GM23338 (cell line): ENCODE data around the gene ADAP1. TPM values are rescaled to one million over a fixed set of nuclear protein-coding genes. Genes with fewer than 3 reads are reported as not detected.

ENCODE experiments used
- ATAC-seq: fragments of 200-7000 bp; cut with Tn5 transposase; 3 replicates; pipeline ENCODE4 v1.9.1; 2020
- DNase-seq: peaks from one replicate; pipeline ENCODE4 v3.0.0-alpha.2; 2015; ENCODE audit warnings: low spot score
- H2AFZ ChIP-seq: fragments of 200-600 bp; sonication (generic); 2 replicates; pipeline ENCODE4 v1.8.0; 2016; ENCODE audit warnings: antibody characterized with exemption, mild to moderate bottlenecking, moderate library complexity
- H3F3A ChIP-seq: fragments of 200-600 bp; sonication (generic); replicated peaks from 2 replicates; pipeline ENCODE4 v1.8.0; 2017; ENCODE audit warnings: antibody characterized with exemption, mixed run types, low read depth
- H3K27ac ChIP-seq: fragments of 200-600 bp; sonication (generic); 2 replicates; pipeline ENCODE4 v1.6.1; 2016; ENCODE audit warnings: low read depth
- H3K27me3 ChIP-seq: fragments of 200-600 bp; sonication (generic); 2 replicates; pipeline ENCODE4 v1.8.0; 2016; ENCODE audit warnings: mild to moderate bottlenecking, mixed run types, moderate library complexity; ENCODE audit not compliant: insufficient read depth
- H3K36me3 ChIP-seq: fragments of 200-600 bp; sonication (generic); 2 replicates; pipeline ENCODE4 v1.8.0; 2016; ENCODE audit warnings: mild to moderate bottlenecking; ENCODE audit not compliant: insufficient read depth
- H3K4me1 ChIP-seq: fragments of 200-600 bp; sonication (generic); 2 replicates; pipeline ENCODE4 v1.8.0; 2016; ENCODE audit warnings: mild to moderate bottlenecking, moderate library complexity; ENCODE audit not compliant: insufficient read depth
- H3K4me2 ChIP-seq: fragments of 200-600 bp; sonication (generic); 2 replicates; pipeline ENCODE4 v1.7.1; 2017; ENCODE audit warnings: mixed run types
- H3K4me3 ChIP-seq: fragments of 200-600 bp; sonication (generic); 2 replicates; pipeline ENCODE4 v1.6.1; 2016; ENCODE audit warnings: mixed run types
- H3K79me2 ChIP-seq: fragments of 200-600 bp; sonication (generic); replicated peaks from 2 replicates; pipeline ENCODE4 v1.8.0; 2017; ENCODE audit warnings: mild to moderate bottlenecking; ENCODE audit not compliant: insufficient read depth
- H3K9me2 ChIP-seq: fragments of 200-600 bp; sonication (generic); 2 replicates; pipeline ENCODE4 v1.8.0; 2017; ENCODE audit not compliant: insufficient read depth
- H4K20me1 ChIP-seq: fragments of 200-600 bp; sonication (generic); replicated peaks from 2 replicates; pipeline ENCODE4 v1.8.0; 2017; ENCODE audit warnings: mild to moderate bottlenecking; ENCODE audit not compliant: insufficient read depth
- H3K27ac Mint-ChIP-seq: 2 replicates; pipeline ENCODE4 v1.8.0; 2020; ENCODE audit warnings: inconsistent platforms, mild to moderate bottlenecking, moderate library complexity, mixed read lengths
- H3K27me3 Mint-ChIP-seq: 3 replicates; pipeline ENCODE4 v1.8.0; 2022; ENCODE audit warnings: low read depth, mild to moderate bottlenecking, moderate library complexity, mixed read lengths, inconsistent platforms; ENCODE audit not compliant: insufficient read depth, poor library complexity
- H3K36me3 Mint-ChIP-seq: 3 replicates; pipeline ENCODE4 v1.8.0; 2021; ENCODE audit warnings: low read depth, mild to moderate bottlenecking, inconsistent platforms, moderate library complexity, mixed read lengths
- H3K4me1 Mint-ChIP-seq: 3 replicates; pipeline ENCODE4 v1.8.0; 2020; ENCODE audit warnings: mild to moderate bottlenecking, inconsistent platforms, mixed read lengths
- H3K4me3 Mint-ChIP-seq: 3 replicates; pipeline ENCODE4 v1.8.0; 2021; ENCODE audit warnings: moderate library complexity, mild to moderate bottlenecking, inconsistent platforms, mixed read lengths
- H3K9me3 Mint-ChIP-seq: 3 replicates; pipeline ENCODE4 v1.8.0; 2020; ENCODE audit warnings: moderate library complexity, mild to moderate bottlenecking, inconsistent platforms, mixed read lengths
- CTCF ChIP-seq, 2 experiments: fragments of 200-600 bp in 1 of 2; sonication (generic) in 1 of 2; conservative IDR thresholded peaks; 2 replicates each; pipeline versions ENCODE4 v1.5.1 to v1.6.1; 2016 to 2017; ENCODE audit warnings: antibody characterized with exemption in 2 of 2, low read depth in 2 of 2, mild to moderate bottlenecking in 2 of 2, moderate library complexity in 1 of 2
- EZH2phosphoT487 ChIP-seq: fragments of 200-600 bp; sonication (generic); IDR thresholded peaks from one replicate; pipeline ENCODE4 v1.8.1; 2018; ENCODE audit warnings: antibody characterized with exemption; ENCODE audit not compliant: unreplicated experiment
- JUNB ChIP-seq: IDR thresholded peaks from one replicate; pipeline ENCODE4 v1.6.1; 2016; ENCODE audit warnings: antibody characterized with exemption; ENCODE audit not compliant: unreplicated experiment
- NANOG ChIP-seq: IDR thresholded peaks from 2 replicates; pipeline ENCODE4 v1.6.1; 2016; ENCODE audit warnings: antibody characterized with exemption, borderline replicate concordance
- ZNF114 ChIP-seq: fragments of 250-450 bp; sonication (Bioruptor Pico); IDR thresholded peaks from 2 replicates; pipeline ENCODE4 v1.5.0; 2020; ENCODE audit warnings: mild to moderate bottlenecking, moderate library complexity
- ZNF331 ChIP-seq: fragments of 250-450 bp; sonication (Bioruptor Pico); IDR thresholded peaks from 2 replicates; pipeline ENCODE4 v1.5.0; 2020; ENCODE audit warnings: low read depth, mild to moderate bottlenecking, moderate library complexity
- ZNF462 ChIP-seq: fragments of 250-450 bp; sonication (Bioruptor Pico); IDR thresholded peaks from 2 replicates; pipeline ENCODE4 v1.5.0; 2020; ENCODE audit warnings: mild to moderate bottlenecking, moderate library complexity
- polyA plus RNA-seq: library from polyadenylated mRNA; unstranded; fragments of >200 nt; fragmentation: Nextera tagmentation; extraction: Ambion mirVana; gene quantifications from 2 replicates; pipeline ENCODE4 v1.2.1, GENCODE V29; 2016
- total RNA-seq: library from RNA; depleted of rRNA; stranded (reverse); fragments of >200 nt; shearing (Covaris generic); gene quantifications from 2 replicates; pipeline ENCODE4 v1.2.3, GENCODE V29; 2014

ADAP1 gene
- total and polyA plus RNA-seq, 2 experiments from 2014 or later = 2.2 to 9.6 TPM

GRCh38 chr7:972110-972509, 17.6 kb upstream of the ADAP1 start (continued):
- TF ChIP-seq ZNF462 (CRISPR knock-in tag) = no peak
- no peak for TF ChIP-seq CTCF (conservative IDR thresholded peaks at IDR 0.05; ENCODE audit: low read depth in 2 of 2)
- no peak for TF ChIP-seq JUNB
- no peak for TF ChIP-seq EZH2phosphoT487
- no peak for TF ChIP-seq ZNF114

- Histone ChIP-seq H3K27me3 (no peaks in the 10 kb centered on the region), H3K4me1 (peaks cover 9% of the 10 kb centered on the region; the same call in 1 of the 2 replicates), H2AFZ (no peak overlapping the region), H3K9me2 (no peaks in the 10 kb centered on the region), H4K20me1 (peaks cover 25% of the 10 kb centered on the region), H3K4me2 (no peak overlapping the region), H3K79me2 (peaks cover 48% of the 10 kb centered on the region), H3K4me3 (no peak overlapping the region), H3K36me3 (peaks cover 18% of the 10 kb centered on the region), H3K27ac (no peak overlapping the region), H3F3A (peaks cover 24% of the 10 kb centered on the region; the same call in 1 of the 2 replicates)
- Mint-ChIP-seq H3K9me3 (no peaks in the 10 kb centered on the region), H3K36me3 (peaks cover 48% of the 10 kb centered on the region), H3K27ac (peak overlapping the region; percentile 88; the same call in 1 of the 2 replicates), H3K4me3 (no peak overlapping the region), H3K27me3 (peaks cover 4% of the 10 kb centered on the region), H3K4me1 (no peaks in the 10 kb centered on the region; the same call in 2 of the 3 replicates)
- DNase-seq (no peak), ATAC-seq (no peak)
- TF ChIP-seq ZNF331 (CRISPR knock-in tag) (no peak), ZNF114 (no peak), NANOG (no peak)
Measured at GRCh38 chr7:970744-971143, 16.3 kb upstream of the ADAP1 start.
